HepG2 (cell line): Measurements from ENCODE around the gene ABCF1. TPM values are rescaled to one million over a fixed set of nuclear protein-coding genes. Genes with fewer than 3 reads are reported as not detected.

Experiments used
- ATF5 ChIP-seq: sonication (generic); formaldehyde crosslinking; IDR thresholded peaks from 2 replicates; pipeline ENCODE4 v1.4.0; 2020; ENCODE audit warnings: mild to moderate bottlenecking, low read depth, missing genetic modification reagents
- DR1 ChIP-seq: sonication (generic); formaldehyde crosslinking; IDR thresholded peaks from 2 replicates; pipeline ENCODE4 v1.8.0; 2021; ENCODE audit warnings: mild to moderate bottlenecking, missing genetic modification reagents, inconsistent platforms
- FIP1L1 ChIP-seq: fragments of 200-400 bp; formaldehyde crosslinking; IDR thresholded peaks from 2 replicates; pipeline ENCODE4 v1.6.1; 2018; ENCODE audit warnings: low read depth, mild to moderate bottlenecking, low read length, moderate library complexity, borderline replicate concordance; ENCODE audit not compliant: insufficient read depth
- FOXA3 ChIP-seq: IDR thresholded peaks from 2 replicates; pipeline ENCODE4 v1.6.1; 2016; ENCODE audit warnings: missing genetic modification reagents, missing compliant biosample characterization
- IRF2 ChIP-seq: IDR thresholded peaks from 2 replicates; pipeline ENCODE4 v1.6.1; 2018; ENCODE audit warnings: missing genetic modification reagents, missing compliant biosample characterization
- KDM6A ChIP-seq: IDR thresholded peaks from 2 replicates; pipeline ENCODE4 v1.6.1; 2016; ENCODE audit warnings: low read depth
- MIER3 ChIP-seq: IDR thresholded peaks from 2 replicates; pipeline ENCODE4 v1.6.1; 2016; ENCODE audit warnings: missing compliant biosample characterization, borderline replicate concordance
- SATB2 ChIP-seq: sonication (generic); formaldehyde crosslinking; IDR thresholded peaks from 2 replicates; pipeline ENCODE4 v1.5.0; 2020; ENCODE audit warnings: missing genetic modification reagents
- XBP1 ChIP-seq: sonication (generic); formaldehyde crosslinking; IDR thresholded peaks from 2 replicates; pipeline ENCODE4 v1.5.0; 2020; ENCODE audit warnings: missing genetic modification reagents
- YEATS4 ChIP-seq: sonication (generic); formaldehyde crosslinking; IDR thresholded peaks from 2 replicates; pipeline ENCODE4 v1.4.0; 2020; ENCODE audit warnings: missing genetic modification reagents, borderline replicate concordance
- ZBTB1 ChIP-seq: sonication (generic); formaldehyde crosslinking; IDR thresholded peaks from 2 replicates; pipeline ENCODE4 v1.4.0; 2020; ENCODE audit warnings: missing genetic modification reagents, borderline replicate concordance
- ZBTB49 ChIP-seq: sonication (generic); formaldehyde crosslinking; IDR thresholded peaks from 2 replicates; pipeline ENCODE4 v1.4.0; 2020; ENCODE audit warnings: missing genetic modification reagents, borderline replicate concordance
- ZEB1 ChIP-seq: IDR thresholded peaks from 2 replicates; pipeline ENCODE4 v1.6.1; 2012; ENCODE audit warnings: mild to moderate bottlenecking, low read depth, inconsistent platforms; ENCODE audit not compliant: insufficient replicate concordance
- ZFYVE20 ChIP-seq: sonication (generic); formaldehyde crosslinking; IDR thresholded peaks from 2 replicates; pipeline ENCODE4 v1.8.0; 2023; ENCODE audit warnings: low read depth, mild to moderate bottlenecking, moderate library complexity, missing genetic modification reagents, borderline replicate concordance
- ZNF205 ChIP-seq: IDR thresholded peaks from 2 replicates; pipeline ENCODE4 v1.6.1; 2018; ENCODE audit warnings: missing biosample characterization, missing genetic modification reagents
- ZNF460 ChIP-seq: sonication (generic); formaldehyde crosslinking; IDR thresholded peaks from 2 replicates; pipeline ENCODE4 v1.5.1; 2020; ENCODE audit warnings: missing genetic modification reagents, mild to moderate bottlenecking, borderline replicate concordance
- ZNF747 ChIP-seq: sonication (generic); formaldehyde crosslinking; IDR thresholded peaks from 2 replicates; pipeline ENCODE4 v1.8.1; 2023; ENCODE audit warnings: missing genetic modification reagents, mild to moderate bottlenecking, borderline replicate concordance
- ZNF841 ChIP-seq: sonication (generic); formaldehyde crosslinking; IDR thresholded peaks from 2 replicates; pipeline ENCODE4 v1.8.1; 2023; ENCODE audit warnings: missing genetic modification reagents, borderline replicate concordance
- polyA plus RNA-seq, 8 experiments: library from polyadenylated mRNA; depleted of rRNA in 3 of 8; stranded (reverse) in 7 of 8; unstranded in 1 of 8; fragments of >200 nt; fragmentation: Illumina TruSeq in 4 of 8; extraction: Trizol in 4 of 8; gene quantifications; 2 replicates each; pipeline versions ENCODE4 v1.2.1 to v1.2.3, GENCODE V29; 2011 to 2016; ENCODE audit warnings: low read depth in 4 of 8, missing spikeins in 1 of 8, mixed read lengths in 1 of 8; ENCODE audit not compliant: insufficient read depth in 1 of 8
- total RNA-seq, 5 experiments: library from RNA; depleted of rRNA; stranded (reverse); fragments of >200 nt; fragmentation: Illumina TruSeq; extraction: Trizol; gene quantifications; 2 replicates each; pipeline ENCODE4 v1.2.3, GENCODE V29; 2016; ENCODE audit warnings: low read depth in 1 of 5
- TF ChIP-seq, protein P1 (sequence below): sonication (generic); formaldehyde crosslinking; IDR thresholded peaks from 2 replicates; pipeline ENCODE4 v1.5.0; 2020; ENCODE audit warnings: mild to moderate bottlenecking, missing genetic modification reagents
- TF ChIP-seq, protein P2 (sequence below): sonication (generic); formaldehyde crosslinking; IDR thresholded peaks from 2 replicates; pipeline ENCODE4 v1.8.0; 2022; ENCODE audit warnings: missing genetic modification reagents, mild to moderate bottlenecking, borderline replicate concordance
- TF ChIP-seq, protein P3 (sequence below): sonication (generic); formaldehyde crosslinking; IDR thresholded peaks from 2 replicates; pipeline ENCODE4 v1.5.1; 2020; ENCODE audit warnings: mild to moderate bottlenecking, missing genetic modification reagents, moderate library complexity

Gene ABCF1
- total and polyA plus RNA-seq, 2 of the 13 experiments (the other 11 are each of a cell fraction or from before 2014, with no cell fraction given), result 25.4 to 98.9 TPM

GRCh38 chr6:30571075-30571761 is at the start of gene ABCF1 (continued):
- TF ChIP-seq ZBTB49 (CRISPR knock-in tag) (peak; percentile 31; the same call in 1 of the 2 replicates), ATF5 (CRISPR knock-in tag) (0 out of 2 replicates have a peak, but pooled peaks have one; percentile 69), ZFYVE20 (peak; percentile 90; the same call in 1 of the 2 replicates), FOXA3 (CRISPR knock-in tag) (peak; percentile 68; the same call in 1 of the 2 replicates), ZEB1 (peak; percentile 20), ZNF205 (CRISPR knock-in tag) (peak; percentile 94), ZNF841 (CRISPR knock-in tag) (peak; percentile 90; the same call in 1 of the 2 replicates), KDM6A (CRISPR knock-in tag) (peak; percentile 49; the same call in 1 of the 2 replicates), YEATS4 (CRISPR knock-in tag) (peak; percentile 98), FIP1L1 (no peak), DR1 (peak; percentile 84), ZNF747 (peak; percentile 93), ZNF460 (no peak; the same call in 1 of the 2 replicates), MIER3 (CRISPR knock-in tag) (0 out of 2 replicates have a peak, but pooled peaks have one; percentile 57), SATB2 (CRISPR knock-in tag) (peak; percentile 88; the same call in 1 of the 2 replicates), XBP1 (CRISPR knock-in tag) (peak; percentile 87), ZBTB1 (CRISPR knock-in tag) (no peak; the same call in 1 of the 2 replicates), IRF2 (CRISPR knock-in tag) (peak; percentile 95)
- TF ChIP-seq, protein P1, sequence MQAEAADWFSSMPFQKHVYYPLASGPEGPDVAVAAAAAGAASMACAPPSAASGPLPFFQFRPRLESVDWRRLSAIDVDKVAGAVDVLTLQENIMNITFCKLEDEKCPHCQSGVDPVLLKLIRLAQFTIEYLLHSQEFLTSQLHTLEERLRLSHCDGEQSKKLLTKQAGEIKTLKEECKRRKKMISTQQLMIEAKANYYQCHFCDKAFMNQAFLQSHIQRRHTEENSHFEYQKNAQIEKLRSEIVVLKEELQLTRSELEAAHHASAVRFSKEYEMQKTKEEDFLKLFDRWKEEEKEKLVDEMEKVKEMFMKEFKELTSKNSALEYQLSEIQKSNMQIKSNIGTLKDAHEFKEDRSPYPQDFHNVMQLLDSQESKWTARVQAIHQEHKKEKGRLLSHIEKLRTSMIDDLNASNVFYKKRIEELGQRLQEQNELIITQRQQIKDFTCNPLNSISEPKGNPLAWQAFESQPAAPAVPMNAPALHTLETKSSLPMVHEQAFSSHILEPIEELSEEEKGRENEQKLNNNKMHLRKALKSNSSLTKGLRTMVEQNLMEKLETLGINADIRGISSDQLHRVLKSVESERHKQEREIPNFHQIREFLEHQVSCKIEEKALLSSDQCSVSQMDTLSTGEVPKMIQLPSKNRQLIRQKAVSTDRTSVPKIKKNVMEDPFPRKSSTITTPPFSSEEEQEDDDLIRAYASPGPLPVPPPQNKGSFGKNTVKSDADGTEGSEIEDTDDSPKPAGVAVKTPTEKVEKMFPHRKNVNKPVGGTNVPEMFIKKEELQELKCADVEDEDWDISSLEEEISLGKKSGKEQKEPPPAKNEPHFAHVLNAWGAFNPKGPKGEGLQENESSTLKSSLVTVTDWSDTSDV (CRISPR knock-in tag), result no peak; the same call in 1 of the 2 replicates
- TF ChIP-seq, protein P2, sequence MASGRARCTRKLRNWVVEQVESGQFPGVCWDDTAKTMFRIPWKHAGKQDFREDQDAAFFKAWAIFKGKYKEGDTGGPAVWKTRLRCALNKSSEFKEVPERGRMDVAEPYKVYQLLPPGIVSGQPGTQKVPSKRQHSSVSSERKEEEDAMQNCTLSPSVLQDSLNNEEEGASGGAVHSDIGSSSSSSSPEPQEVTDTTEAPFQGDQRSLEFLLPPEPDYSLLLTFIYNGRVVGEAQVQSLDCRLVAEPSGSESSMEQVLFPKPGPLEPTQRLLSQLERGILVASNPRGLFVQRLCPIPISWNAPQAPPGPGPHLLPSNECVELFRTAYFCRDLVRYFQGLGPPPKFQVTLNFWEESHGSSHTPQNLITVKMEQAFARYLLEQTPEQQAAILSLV (CRISPR knock-in tag), result peak; percentile 96
- TF ChIP-seq, protein P3, sequence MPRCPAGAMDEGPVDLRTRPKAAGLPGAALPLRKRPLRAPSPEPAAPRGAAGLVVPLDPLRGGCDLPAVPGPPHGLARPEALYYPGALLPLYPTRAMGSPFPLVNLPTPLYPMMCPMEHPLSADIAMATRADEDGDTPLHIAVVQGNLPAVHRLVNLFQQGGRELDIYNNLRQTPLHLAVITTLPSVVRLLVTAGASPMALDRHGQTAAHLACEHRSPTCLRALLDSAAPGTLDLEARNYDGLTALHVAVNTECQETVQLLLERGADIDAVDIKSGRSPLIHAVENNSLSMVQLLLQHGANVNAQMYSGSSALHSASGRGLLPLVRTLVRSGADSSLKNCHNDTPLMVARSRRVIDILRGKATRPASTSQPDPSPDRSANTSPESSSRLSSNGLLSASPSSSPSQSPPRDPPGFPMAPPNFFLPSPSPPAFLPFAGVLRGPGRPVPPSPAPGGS (CRISPR knock-in tag), result peak; percentile 96
